GM12878 (cell line): ENCODE measurements around the gene MVK. TPM values are rescaled to one million over a fixed set of nuclear protein-coding genes. Genes with fewer than 3 reads are reported as not detected.

ENCODE experiments used
- ATAC-seq: fragments of 200-7000 bp; cut with Tn5 transposase; 3 replicates; pipeline ENCODE4 v1.9.1; 2020; ENCODE audit warnings: mild to moderate bottlenecking, moderate library complexity
- BruUV-seq: library from RNA; stranded (reverse); fragments of 400-500 nt; replicated peaks from 2 replicates; lab custom pipeline; 2021; lab: Mats Ljungman, UMichigan
- CTCF ChIA-PET: fragments of 300-600 bp; sonication (Branson Sonifier 250); formaldehyde crosslinking; extraction: SDS; loops from one replicate; lab custom pipeline; 2021; ENCODE audit warnings: inconsistent platforms; lab: Yijun Ruan, JAX
- POLR2A ChIA-PET: fragments of 350-600 bp; formaldehyde crosslinking; extraction: SDS; loops from one replicate; lab custom pipeline; 2021; ENCODE audit warnings: inconsistent platforms; lab: Charles Lee
- RAD21 ChIA-PET: fragments of 300-600 bp; sonication (Branson Sonifier 250); formaldehyde crosslinking; loops from one replicate; lab custom pipeline; 2023; ENCODE audit warnings: antibody characterized with exemption; ENCODE audit not compliant: unreplicated experiment; lab: Charles Lee
- SMC1A ChIA-PET: fragments of 300-600 bp; sonication (Branson Sonifier 250); formaldehyde crosslinking; loops from one replicate; lab custom pipeline; 2023; ENCODE audit not compliant: unreplicated experiment, uncharacterized antibody; lab: Charles Lee
- DNase-seq: peaks from one replicate; pipeline ENCODE4 v3.0.0-alpha.2; 2011; ENCODE audit warnings: low read depth, low spot score
- FAIRE-seq: peaks from 3 replicates; lab custom pipeline; 2011; peaks lifted over from hg19 to GRCh38; lab: Jason Lieb, UNC
- H2AFZ ChIP-seq: 2 replicates; pipeline ENCODE4 v1.6.0; 2011; ENCODE audit warnings: low read depth, low read length, control low read depth; ENCODE audit not compliant: control insufficient read depth
- H3K27ac ChIP-seq: 2 replicates; pipeline ENCODE4 v1.5.1; 2011; ENCODE audit warnings: control low read depth; ENCODE audit not compliant: control insufficient read depth, insufficient read depth
- H3K27me3 ChIP-seq, 2 experiments: replicated peaks in 1 of 2; 2 replicates each; pipeline versions ENCODE4 v1.6.0 to v1.6.1; 2011; ENCODE audit warnings: low read length in 1 of 2; ENCODE audit not compliant: control insufficient read depth in 2 of 2, insufficient read depth in 2 of 2
- H3K36me3 ChIP-seq, 2 experiments: 2 replicates each; pipeline ENCODE4 v1.5.1; 2011; ENCODE audit warnings: low read length in 1 of 2; ENCODE audit not compliant: control insufficient read depth in 2 of 2, insufficient read depth in 2 of 2
- H3K4me1 ChIP-seq: 2 replicates; pipeline ENCODE4 v1.6.1; 2011; ENCODE audit warnings: mild to moderate bottlenecking, low read length, moderate library complexity, mixed read lengths; ENCODE audit not compliant: control insufficient read depth, insufficient read depth
- H3K4me2 ChIP-seq: 2 replicates; pipeline ENCODE4 v1.6.0; 2011; ENCODE audit warnings: control low read depth; ENCODE audit not compliant: control insufficient read depth, insufficient read depth
- H3K4me3 ChIP-seq: fragments of 200-600 bp; sonication (generic); 2 replicates; pipeline ENCODE4 v1.5.1; 2016
- H3K79me2 ChIP-seq: 2 replicates; pipeline ENCODE4 v1.6.0; 2011; ENCODE audit warnings: low read length; ENCODE audit not compliant: control insufficient read depth, insufficient read depth
- H3K9ac ChIP-seq: 2 replicates; pipeline ENCODE4 v1.8.0; 2011; ENCODE audit warnings: low read length, control low read depth, mixed read lengths; ENCODE audit not compliant: control insufficient read depth, insufficient read depth
- H3K9me3 ChIP-seq: replicated peaks from 3 replicates; pipeline ENCODE4 v1.5.1; 2011; ENCODE audit warnings: mild to moderate bottlenecking, low read length; ENCODE audit not compliant: control insufficient read depth, insufficient read depth
- H4K20me1 ChIP-seq: 2 replicates; pipeline ENCODE4 v1.6.0; 2011; ENCODE audit not compliant: control insufficient read depth, insufficient read depth
- CUX1 ChIP-seq: IDR thresholded peaks from 2 replicates; pipeline ENCODE4 v1.6.1; 2012; ENCODE audit warnings: improper control_type of control experiment, low read depth, low read length; ENCODE audit not compliant: insufficient replicate concordance
- HDAC2 ChIP-seq: fragments of 200-600 bp; sonication (generic); IDR thresholded peaks from 2 replicates; pipeline ENCODE4 v1.6.1; 2017
- MEF2B ChIP-seq: fragments of 450-650 bp; IDR thresholded peaks from 2 replicates; pipeline ENCODE4 v1.6.1; 2018; ENCODE audit warnings: mild to moderate bottlenecking, moderate library complexity; ENCODE audit not compliant: partially characterized antibody, poor library complexity, severe bottlenecking
- PAX5 ChIP-seq: IDR thresholded peaks from 2 replicates; pipeline ENCODE4 v1.6.1; 2011; ENCODE audit warnings: low read depth, low read length, borderline replicate concordance
- POLR2A ChIP-seq: IDR thresholded peaks from 2 replicates; pipeline ENCODE4 v1.6.1; 2011; ENCODE audit warnings: low read depth, mild to moderate bottlenecking, low read length
- SRF ChIP-seq, 2 experiments: IDR thresholded peaks; 2 replicates each; pipeline ENCODE4 v1.6.1; 2011; ENCODE audit warnings: low read depth in 2 of 2, low read length in 2 of 2, mild to moderate bottlenecking in 1 of 2, moderate library complexity in 1 of 2
- TAF1 ChIP-seq: IDR thresholded peaks from 2 replicates; pipeline ENCODE4 v1.6.1; 2011; ENCODE audit warnings: mild to moderate bottlenecking, low read depth, low read length, borderline replicate concordance
- WGBS: methylation state at CpG from one replicate; pipeline ENCODE4 v1.1.6; 2016; ENCODE audit warnings: low lambda C conversion rate; ENCODE audit not compliant: insufficient replicate concordance, insufficient coverage; ENCODE audit errors: missing lambda C conversion rate; 5-methylcytosine and 5-hydroxymethylcytosine counted together
- in situ Hi-C: fragments of 300-500 bp; cut with MboI; formaldehyde crosslinking; loops from 9 replicates; pipeline ENCODE4 v1.14.3; 2018; ENCODE audit warnings: mixed read lengths
- intact Hi-C: fragments of 100-400 bp; cut with micrococcal nuclease; formaldehyde crosslinking; loops from one replicate; pipeline ENCODE4 v1.14.2; 2022; ENCODE audit not compliant: unreplicated experiment
- polyA plus RNA-seq, 11 experiments: library from polyadenylated mRNA; depleted of rRNA in 4 of 11; unstranded in 6 of 11; stranded (reverse) in 5 of 11; fragments of >200 nt; fragmentation: Nextera tagmentation in 4 of 11; fragmentation: Illumina TruSeq in 1 of 11; extraction: Ambion mirVana in 4 of 11; extraction: Trizol in 1 of 11; gene quantifications; 1 replicate in 1 of 11; 2 replicates in 10 of 11; pipeline versions ENCODE4 v1.2.1 to v1.2.3, GENCODE V29; 2011 to 2016; ENCODE audit warnings: inconsistent platforms in 2 of 11, missing spikeins in 2 of 11, low read depth in 1 of 11
- total RNA-seq, 4 experiments: library from RNA; depleted of rRNA in 3 of 4; stranded (reverse); fragments of >200 nt in 3 of 4; fragmentation: Illumina TruSeq in 1 of 4; extraction: Trizol in 1 of 4; gene quantifications; 2 replicates each; pipeline versions ENCODE4 v1.2.1 to v1.2.3, GENCODE V29; 2013 to 2021

MVK gene
- total and polyA plus RNA-seq, 10 of the 15 experiments (the other 5 are each of a cell fraction or from before 2014, with no cell fraction given): 0.24 to 46.7 (median 31.9) TPM

- TF ChIP-seq SRF (IDR thresholded peaks at IDR 0.05; ENCODE audit: low read depth in 2 of 2, low read length in 2 of 2): no peak
- TF ChIP-seq POLR2A: no peak
- TF ChIP-seq CUX1: no peak
- no peak for TF ChIP-seq MEF2B
These were observed 36.9 kb downstream of the MVK start (continued) for GRCh38 chr12:109610523-109610922.

- no peaks in the 10 kb centered on the region for H3K79me2 ChIP-seq
- no peaks in the 10 kb centered on the region for H3K36me3 ChIP-seq
- no peak overlapping the region for H3K4me3 ChIP-seq
- no peak for FAIRE-seq
- POLR2A ChIA-PET: no interaction called here
- H2AFZ ChIP-seq: no peak overlapping the region
- SMC1A ChIA-PET: no interaction called here
- CTCF ChIA-PET: interaction anchor here (2.6 kb wide), 1 partner anchor 14 kb away, joined by 13 read pairs; no protein-coding TSS in a partner anchor
- H3K27ac ChIP-seq: no peak overlapping the region
- peaks cover 3% of the 10 kb centered on the region; the same call in 1 of the 2 replicates for H4K20me1 ChIP-seq
- ATAC-seq: no peak
- H3K4me1 ChIP-seq: no peaks in the 10 kb centered on the region
- in situ Hi-C loops (no loop called here), intact Hi-C loops (no loop called here)
- WGBS: 24% methylated on average over 10 of the region's 10 CpGs
- H3K27me3 ChIP-seq: peaks cover 5 to 6% of the 10 kb centered on the region in 2 experiments
- DNase-seq: no peak
- no TSS peak for BruUV-seq
- H3K9ac ChIP-seq: no peak overlapping the region
- RAD21 ChIA-PET: no interaction called here
- no peaks in the 10 kb centered on the region for H3K9me3 ChIP-seq
- TF ChIP-seq TAF1 (no peak), PAX5 (no peak), HDAC2 (no peak)
- H3K4me2 ChIP-seq: no peak overlapping the region
These were observed 37.6 kb downstream of the MVK start for GRCh38 chr12:109611223-109611622.
